HFFc6 (cell line): ENCODE measurements around the gene BAG2. TPM values are rescaled to one million over a fixed set of nuclear protein-coding genes. Genes with fewer than 3 reads are reported as not detected.

ENCODE experiments used
- DNase-seq: peaks from one replicate; pipeline ENCODE4 v3.0.0-alpha.2; 2018
- H3K27ac Mint-ChIP-seq: 2 replicates; pipeline ENCODE4 v1.8.0; 2020; ENCODE audit warnings: mild to moderate bottlenecking, mixed read lengths
- H3K27me3 Mint-ChIP-seq: 2 replicates; pipeline ENCODE4 v1.8.0; 2021; ENCODE audit warnings: mild to moderate bottlenecking, moderate library complexity, mixed read lengths; ENCODE audit not compliant: insufficient read depth
- H3K36me3 Mint-ChIP-seq: 2 replicates; pipeline ENCODE4 v1.8.0; 2021; ENCODE audit warnings: low read depth, mixed read lengths
- H3K4me1 Mint-ChIP-seq: 2 replicates; pipeline ENCODE4 v1.8.0; 2020; ENCODE audit warnings: low read depth, mixed read lengths
- H3K4me3 Mint-ChIP-seq: 2 replicates; pipeline ENCODE4 v1.8.0; 2020; ENCODE audit warnings: mild to moderate bottlenecking, moderate library complexity, mixed read lengths
- H3K9me3 Mint-ChIP-seq: 2 replicates; pipeline ENCODE4 v1.8.0; 2020; ENCODE audit warnings: mild to moderate bottlenecking, mixed read lengths
- CTCF ChIP-seq: fragments of 200-600 bp; sonication (generic); IDR thresholded peaks from 2 replicates; pipeline ENCODE4 v1.5.0; 2021; ENCODE audit warnings: antibody characterized with exemption, mild to moderate bottlenecking
- total RNA-seq, 6 experiments: library from RNA; stranded (reverse); fragmentation: NEBNext Ultra II Directional; extraction: Animal tissue kit (Norgen Biotek cat#: 25700); gene quantifications; 2 replicates in 1 of 6; 3 replicates in 5 of 6; pipeline ENCODE4 v1.2.3, GENCODE V29; 2021

Gene BAG2
- total RNA-seq, 6 experiments from 2014 or later = 26.2 to 31.6 (median 28.3) TPM

- Mint-ChIP-seq H3K27ac (no peak overlapping the region), H3K36me3 (peaks cover 42% of the 10 kb centered on the region), H3K4me3 (no peak overlapping the region), H3K4me1 (peaks cover 14% of the 10 kb centered on the region), H3K9me3 (no peaks in the 10 kb centered on the region), H3K27me3 (peaks cover 2% of the 10 kb centered on the region; the same call in 1 of the 2 replicates)
- DNase-seq = no peak
- no peak for TF ChIP-seq CTCF
These were observed 28.4 kb upstream of the BAG2 start for GRCh38 chr6:57143690-57144089.

GRCh38 chr6:57147401-57147800, 24.7 kb upstream of the BAG2 start:
- no peak for TF ChIP-seq CTCF
- H3K4me3 Mint-ChIP-seq = no peak overlapping the region
- H3K27me3 Mint-ChIP-seq = no peaks in the 10 kb centered on the region; the same call in 1 of the 2 replicates
- H3K9me3 Mint-ChIP-seq = no peaks in the 10 kb centered on the region
- H3K4me1 Mint-ChIP-seq = peaks cover 14% of the 10 kb centered on the region
- peaks cover 46% of the 10 kb centered on the region for H3K36me3 Mint-ChIP-seq
- no peak for DNase-seq
- H3K27ac Mint-ChIP-seq = no peak overlapping the region

GRCh38 chr6:57147955-57148858, 23.9 kb upstream of the BAG2 start:
- H3K4me1 Mint-ChIP-seq = peaks cover 14% of the 10 kb centered on the region
- H3K27ac Mint-ChIP-seq = no peak overlapping the region
- peaks cover 41% of the 10 kb centered on the region for H3K36me3 Mint-ChIP-seq
- no peak overlapping the region for H3K4me3 Mint-ChIP-seq
- H3K27me3 Mint-ChIP-seq = no peaks in the 10 kb centered on the region; the same call in 1 of the 2 replicates
- TF ChIP-seq CTCF = no peak
- H3K9me3 Mint-ChIP-seq = no peaks in the 10 kb centered on the region
- no peak for DNase-seq

GRCh38 chr6:57158658-57159057, 13.5 kb upstream of the BAG2 start:
- Mint-ChIP-seq H3K36me3 (peaks cover 17% of the 10 kb centered on the region), H3K4me1 (peaks cover 43% of the 10 kb centered on the region), H3K9me3 (no peaks in the 10 kb centered on the region), H3K27me3 (peaks cover 3% of the 10 kb centered on the region; the same call in 1 of the 2 replicates), H3K4me3 (no peak overlapping the region), H3K27ac (peak overlapping the region; percentile 14; the same call in 1 of the 2 replicates)
- peak; percentile 59 for DNase-seq
- TF ChIP-seq CTCF = no peak

GRCh38 chr6:57159127-57159526, 13.0 kb upstream of the BAG2 start:
- peaks cover 3% of the 10 kb centered on the region; the same call in 1 of the 2 replicates for H3K27me3 Mint-ChIP-seq
- H3K36me3 Mint-ChIP-seq = peaks cover 21% of the 10 kb centered on the region
- DNase-seq = no peak
- H3K9me3 Mint-ChIP-seq = 0 out of 2 replicates have a peak, but pooled peaks cover under 1% of the 10 kb centered on the region
- peaks cover 43% of the 10 kb centered on the region for H3K4me1 Mint-ChIP-seq
- no peak overlapping the region for H3K4me3 Mint-ChIP-seq
- no peak for TF ChIP-seq CTCF
- no peak overlapping the region for H3K27ac Mint-ChIP-seq
